Right lobe of liver (tissue), 4 donors: ENCODE measurements around the gene HTR4.

Experiments
- POLR2A ChIP-seq: fragments of 450-650 bp; IDR thresholded peaks from one replicate; pipeline ENCODE4 v1.6.1; 2017; ENCODE audit warnings: antibody characterized with exemption, mild to moderate bottlenecking
- TF ChIP-seq, protein P1 (sequence below), 4 donors: fragments of 200-600 bp in 3 of 4; fragments of 450-650 bp in 1 of 4; IDR thresholded peaks; one replicate each; pipeline versions ENCODE4 v1.5.1 to v1.8.0; 2016 to 2022; ENCODE audit warnings: antibody characterized with exemption in 4 of 4, mild to moderate bottlenecking in 2 of 4
- donor health status: DM: no; HTN: no; CAD: no.
- donor health status: DM: no; HTN: no; CAD: no.
- donor health status: DM: no; HTN: yes; CAD: no.

- TF ChIP-seq POLR2A = no peak
- TF ChIP-seq, protein P1, sequence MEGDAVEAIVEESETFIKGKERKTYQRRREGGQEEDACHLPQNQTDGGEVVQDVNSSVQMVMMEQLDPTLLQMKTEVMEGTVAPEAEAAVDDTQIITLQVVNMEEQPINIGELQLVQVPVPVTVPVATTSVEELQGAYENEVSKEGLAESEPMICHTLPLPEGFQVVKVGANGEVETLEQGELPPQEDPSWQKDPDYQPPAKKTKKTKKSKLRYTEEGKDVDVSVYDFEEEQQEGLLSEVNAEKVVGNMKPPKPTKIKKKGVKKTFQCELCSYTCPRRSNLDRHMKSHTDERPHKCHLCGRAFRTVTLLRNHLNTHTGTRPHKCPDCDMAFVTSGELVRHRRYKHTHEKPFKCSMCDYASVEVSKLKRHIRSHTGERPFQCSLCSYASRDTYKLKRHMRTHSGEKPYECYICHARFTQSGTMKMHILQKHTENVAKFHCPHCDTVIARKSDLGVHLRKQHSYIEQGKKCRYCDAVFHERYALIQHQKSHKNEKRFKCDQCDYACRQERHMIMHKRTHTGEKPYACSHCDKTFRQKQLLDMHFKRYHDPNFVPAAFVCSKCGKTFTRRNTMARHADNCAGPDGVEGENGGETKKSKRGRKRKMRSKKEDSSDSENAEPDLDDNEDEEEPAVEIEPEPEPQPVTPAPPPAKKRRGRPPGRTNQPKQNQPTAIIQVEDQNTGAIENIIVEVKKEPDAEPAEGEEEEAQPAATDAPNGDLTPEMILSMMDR (IDR thresholded peaks at IDR 0.05) = no peak
Measured at GRCh38 chr5:148666353-148666752, 12.0 kb upstream of the HTR4 start.
